ENCODE data around the gene LDB2.

Gene LDB2

GRCh38 chr4:16464651-16465050, 433.8 kb downstream of the LDB2 start:
- no peaks in the 10 kb centered on the region for H3K4me1 Mint-ChIP-seq (ENCODE audit: low read depth)
- H3K9me3 Mint-ChIP-seq = no peaks in the 10 kb centered on the region
- H3K27ac Mint-ChIP-seq = no peak overlapping the region
- no peaks in the 10 kb centered on the region for H3K27me3 Mint-ChIP-seq (ENCODE audit: low read depth)
- H3K36me3 Mint-ChIP-seq (ENCODE audit: low read depth) = no peaks in the 10 kb centered on the region
- H3K4me3 Mint-ChIP-seq = no peak overlapping the region
- no peak for DNase-seq (ENCODE audit: low spot score)

- Mint-ChIP-seq H3K9me3 (no peaks in the 10 kb centered on the region), H3K27me3 (ENCODE audit: low read depth) (no peaks in the 10 kb centered on the region), H3K4me3 (no peak overlapping the region), H3K36me3 (ENCODE audit: low read depth) (no peaks in the 10 kb centered on the region), H3K27ac (no peak overlapping the region), H3K4me1 (ENCODE audit: low read depth) (no peaks in the 10 kb centered on the region)
- DNase-seq (ENCODE audit: low spot score) = no peak
These were observed 435.8 kb downstream of the LDB2 start for GRCh38 chr4:16462656-16463055.

- Mint-ChIP-seq H3K4me1 (ENCODE audit: low read depth) (no peaks in the 10 kb centered on the region), H3K36me3 (ENCODE audit: low read depth) (no peaks in the 10 kb centered on the region), H3K27me3 (ENCODE audit: low read depth) (no peaks in the 10 kb centered on the region), H3K9me3 (no peaks in the 10 kb centered on the region), H3K27ac (no peak overlapping the region), H3K4me3 (no peak overlapping the region)
- no peak for DNase-seq (ENCODE audit: low spot score)
These were observed 437.1 kb downstream of the LDB2 start for GRCh38 chr4:16461362-16461761.

GRCh38 chr4:16457944-16458343, 440.5 kb downstream of the LDB2 start:
- Mint-ChIP-seq H3K36me3 (ENCODE audit: low read depth) (no peaks in the 10 kb centered on the region), H3K9me3 (no peaks in the 10 kb centered on the region), H3K27me3 (ENCODE audit: low read depth) (no peaks in the 10 kb centered on the region), H3K4me1 (ENCODE audit: low read depth) (no peaks in the 10 kb centered on the region), H3K27ac (no peak overlapping the region), H3K4me3 (no peak overlapping the region)
- DNase-seq (ENCODE audit: low spot score) = no peak

Data from T-helper 2 cell treated with Interferon-gamma antibody and Interleukin-4, amounts not matched to agents 5 μg/mL and 100 μg/mL, for 36 hours (primary cell).